Head of caudate nucleus (tissue), 42 donors: ENCODE data around the gene ASTN2.
A peak's percentile ranks its signal among the peaks of the same experiment; 100 is the strongest.

ENCODE experiments used
- DNase-seq, 42 donors: peaks; one replicate each; pipeline versions ENCODE4 v3.0.0 to v3.0.0-alpha.2; 2020 to 2021; ENCODE audit warnings: mixed read lengths in 7 of 42
- intact Hi-C: fragments of 100-400 bp; cut with DNase I; formaldehyde crosslinking; loops from one replicate; pipeline ENCODE4 v1.15.0; 2022

The ASTN2 gene

DNA sequence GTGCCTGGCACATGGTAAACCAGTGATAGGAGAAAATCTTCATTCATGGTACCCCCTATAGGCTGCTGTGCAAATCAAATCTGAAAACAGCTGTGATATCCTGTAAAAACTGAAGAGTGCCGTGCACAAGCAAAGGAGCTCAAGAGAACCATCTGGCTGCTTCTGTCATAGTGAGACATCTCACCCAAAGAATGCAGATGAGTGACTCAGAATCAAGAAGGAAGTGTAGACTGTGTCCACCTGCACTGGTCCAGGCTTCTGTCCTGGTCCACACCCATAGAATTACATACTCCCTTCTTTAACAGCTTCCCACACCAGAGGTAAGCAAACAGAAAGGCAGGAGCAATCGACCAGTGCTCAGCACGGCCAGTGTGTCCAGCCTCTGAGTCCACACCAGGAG is 195.9 kb downstream of the ASTN2 start:
- intact Hi-C loops: no loop called here

GRCh38 chr9:117214416-117214815 is 200.4 kb downstream of the ASTN2 start:
- intact Hi-C loops: no loop called here
- DNase-seq: no peak

More for the DNA sequence above, 195.9 kb downstream of the ASTN2 start:
- no peak for DNase-seq

- no peak for DNase-seq
- intact Hi-C loops: no loop called here
Observed at GRCh38 chr9:117211280-117211679, 203.6 kb downstream of the ASTN2 start.

DNA sequence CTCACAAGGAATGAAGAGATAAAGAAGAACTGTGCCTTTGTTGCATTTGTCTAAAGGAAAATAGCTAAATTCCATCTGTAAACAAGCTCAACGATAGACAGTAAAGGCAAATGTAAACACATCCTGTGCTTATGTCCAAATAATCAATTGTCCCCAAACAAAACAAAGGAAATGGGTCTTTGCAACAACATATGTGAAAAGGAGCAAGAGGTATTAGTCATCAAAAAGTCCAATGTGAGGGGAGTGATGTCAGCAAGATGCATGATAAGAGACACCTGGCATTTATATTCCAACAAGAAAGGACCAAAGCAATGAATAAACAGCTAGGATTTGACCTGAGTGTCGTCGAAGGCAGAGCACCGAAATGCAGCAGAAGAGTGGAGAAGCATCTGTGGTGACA is 209.1 kb downstream of the ASTN2 start:
- no peak for DNase-seq
- intact Hi-C loops: no loop called here

- intact Hi-C loops: no loop called here
- DNase-seq: no peak
Observed at GRCh38 chr9:117204971-117205370, 209.9 kb downstream of the ASTN2 start.

DNA sequence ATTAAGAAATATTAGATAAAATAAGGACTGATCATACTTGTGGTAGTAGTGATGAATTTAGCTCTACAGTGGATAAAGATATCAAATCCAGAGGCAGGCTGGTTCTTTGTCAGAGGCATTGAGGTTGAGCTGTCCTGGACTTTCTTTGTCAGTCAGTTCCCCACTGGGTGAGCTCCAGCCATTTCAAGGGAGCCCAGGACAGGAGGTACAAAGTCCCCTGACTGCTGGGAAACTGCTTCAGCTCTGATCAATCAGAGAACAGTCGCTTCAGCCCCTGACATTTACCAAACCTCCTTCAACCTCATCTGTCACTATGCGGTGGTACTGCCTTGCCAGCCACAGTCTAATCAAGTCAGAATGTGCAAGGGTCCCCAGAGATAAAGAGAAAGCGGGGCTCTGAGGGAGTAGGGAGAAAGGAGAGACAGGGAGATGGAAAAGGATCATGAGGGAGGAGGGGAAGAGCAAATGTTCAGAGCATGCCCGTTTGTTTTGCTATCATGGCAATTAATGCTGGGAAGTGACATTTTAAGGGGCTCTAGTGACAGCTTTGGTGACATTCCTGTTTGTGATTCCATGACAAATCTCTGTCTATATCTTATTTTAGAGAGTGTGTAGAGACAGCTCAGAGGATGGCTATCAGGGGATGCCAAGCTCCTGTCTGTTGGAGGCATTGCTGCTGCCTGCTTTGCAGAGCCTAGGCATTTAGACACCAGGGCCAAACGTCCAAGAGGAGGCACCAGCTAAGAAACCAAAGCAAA is 223.2 kb downstream of the ASTN2 start:
- intact Hi-C loops: no loop called here
- DNase-seq: peak in 6 of 42 donors; percentile 8 to 56 (median 32)

- intact Hi-C loops: no loop called here
Observed at GRCh38 chr9:117189121-117189520, 225.7 kb downstream of the ASTN2 start.

DNA sequence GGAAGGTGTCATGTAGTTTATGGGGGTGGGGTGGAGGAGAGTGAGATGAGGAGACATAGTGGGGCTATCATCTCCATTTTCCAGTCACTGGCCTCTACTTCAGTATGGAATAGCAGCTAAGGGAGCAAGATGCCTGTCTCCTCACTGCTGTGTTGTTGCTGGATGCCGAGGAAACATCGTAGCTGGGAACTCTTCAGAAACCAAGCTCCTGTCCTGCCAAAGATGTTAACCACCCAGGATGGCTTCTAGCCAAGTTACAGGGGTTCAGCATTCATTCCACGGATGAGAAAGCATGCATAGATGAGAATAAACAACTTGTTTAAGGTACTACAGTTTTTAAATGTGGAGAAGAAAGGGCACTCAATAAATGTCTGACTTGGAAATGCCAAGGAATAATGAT is 226.5 kb downstream of the ASTN2 start:
- DNase-seq: no peak
- intact Hi-C loops: no loop called here

More at GRCh38 chr9:117189121-117189520, 225.7 kb downstream of the ASTN2 start:
- DNase-seq: no peak

DNA sequence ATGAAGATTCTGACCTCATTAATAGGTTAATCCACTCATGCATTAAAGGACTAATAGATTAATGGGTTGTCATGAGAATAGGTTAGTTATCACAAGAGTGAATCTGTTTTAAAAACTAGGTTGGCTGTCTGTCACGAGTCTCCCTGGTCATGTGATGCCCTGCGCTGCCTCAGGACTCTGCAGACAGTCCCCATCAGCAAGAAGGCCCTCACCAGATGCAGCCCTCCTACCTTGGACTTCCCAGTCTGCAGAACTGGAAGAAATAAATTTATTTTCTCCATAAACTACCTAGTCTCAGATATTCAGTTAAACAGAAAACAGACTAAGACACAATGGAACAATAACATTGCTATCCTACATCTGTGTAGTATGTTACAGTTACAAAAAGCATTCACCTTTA is 227.4 kb downstream of the ASTN2 start:
- no peak for DNase-seq
- intact Hi-C loops: no loop called here

- intact Hi-C loops: no loop called here
- no peak for DNase-seq
Observed at GRCh38 chr9:117184173-117184572, 230.7 kb downstream of the ASTN2 start.

DNA sequence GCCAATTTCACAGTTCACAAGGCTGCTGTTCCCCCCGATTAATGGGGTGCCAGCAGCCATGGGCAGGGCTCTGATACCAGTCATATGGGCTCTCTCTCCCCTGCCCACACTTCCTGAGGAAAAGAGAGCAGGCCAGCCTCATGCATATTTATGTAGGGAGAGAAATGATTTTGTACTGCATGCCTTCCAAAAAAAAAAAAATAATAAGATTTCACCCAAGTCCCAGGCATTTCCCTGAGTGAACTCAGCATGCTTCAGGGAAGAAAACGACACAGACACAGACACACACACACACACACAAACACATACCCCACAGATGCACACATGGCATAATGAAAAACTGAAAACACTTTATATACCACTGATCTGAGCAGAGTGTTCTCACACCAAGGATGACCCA is 232.8 kb downstream of the ASTN2 start:
- intact Hi-C loops: no loop called here

GRCh38 chr9:117180896-117181445 is 233.9 kb downstream of the ASTN2 start:
- intact Hi-C loops: no loop called here

More for the DNA sequence above, 232.8 kb downstream of the ASTN2 start:
- no peak for DNase-seq

DNA sequence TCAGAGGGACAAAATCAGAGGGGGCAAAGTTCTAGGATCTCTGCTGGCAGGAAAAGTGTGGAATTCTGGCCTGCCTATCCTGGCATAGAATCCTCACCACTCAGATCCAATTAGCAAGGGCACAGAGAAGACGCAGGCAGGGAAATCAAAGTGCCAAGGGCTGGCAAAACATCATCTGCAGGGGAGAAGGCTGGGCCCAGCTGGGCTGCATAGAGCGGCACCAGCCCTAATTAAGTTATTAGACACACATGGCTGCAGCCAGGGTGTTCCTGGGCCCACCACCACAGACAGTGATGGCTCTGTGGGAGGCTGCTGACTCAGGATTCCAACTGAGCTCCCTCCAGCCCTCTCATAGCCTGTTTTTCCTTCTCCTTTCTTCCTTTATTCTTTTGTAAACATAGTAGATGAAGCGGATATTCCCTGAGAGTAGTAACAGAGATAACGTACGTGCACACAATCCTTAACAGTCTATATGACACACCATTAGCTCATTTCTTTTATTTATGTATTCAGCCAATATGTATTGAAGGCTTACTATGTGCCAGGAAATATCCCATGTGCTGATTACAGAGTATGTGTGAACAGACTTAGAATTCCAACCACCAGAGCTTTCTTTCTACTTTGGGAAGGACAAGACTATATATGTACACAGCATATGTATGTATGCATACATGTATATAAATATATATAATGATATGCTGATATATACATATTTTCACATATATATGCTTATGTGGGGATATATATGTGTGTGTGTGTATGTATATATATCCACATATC is 236.1 kb downstream of the ASTN2 start:
- intact Hi-C loops: no loop called here
- peak in 39 of 42 donors; percentile 5 to 67 (median 38) for DNase-seq

More at GRCh38 chr9:117180896-117181445, 233.9 kb downstream of the ASTN2 start:
- no peak for DNase-seq

- intact Hi-C loops: no loop called here
- no peak for DNase-seq
Observed at GRCh38 chr9:117170567-117170966, 244.3 kb downstream of the ASTN2 start.

DNA sequence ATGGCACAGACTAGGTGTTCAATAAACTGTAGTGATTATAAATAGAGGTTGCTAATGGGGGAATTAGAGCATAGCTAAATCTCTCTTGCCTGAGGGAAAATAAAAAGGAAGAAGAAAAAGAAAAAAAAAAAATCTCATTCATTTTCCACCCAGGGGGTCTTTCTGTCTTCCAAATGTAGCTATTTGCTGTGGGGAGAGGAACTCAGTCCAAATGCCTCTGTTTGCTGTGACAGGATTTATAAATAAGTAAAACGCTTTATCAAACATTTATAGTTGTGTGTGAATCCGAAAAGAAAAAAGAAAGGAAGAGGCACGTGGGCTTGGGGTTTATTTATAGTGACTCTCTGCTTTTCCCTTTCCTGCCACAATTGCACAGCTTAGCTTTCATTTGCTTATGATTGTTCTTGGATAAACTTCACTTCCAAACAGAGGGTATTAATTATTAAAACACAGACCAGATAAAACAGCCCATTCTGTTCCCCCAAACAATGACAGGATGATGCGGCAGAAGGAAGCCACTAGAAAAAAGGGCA is 245.7 kb downstream of the ASTN2 start:
- DNase-seq: no peak
- intact Hi-C loops: no loop called here

GRCh38 chr9:117164512-117164911 is 250.3 kb downstream of the ASTN2 start:
- intact Hi-C loops: no loop called here
- DNase-seq: no peak

DNA sequence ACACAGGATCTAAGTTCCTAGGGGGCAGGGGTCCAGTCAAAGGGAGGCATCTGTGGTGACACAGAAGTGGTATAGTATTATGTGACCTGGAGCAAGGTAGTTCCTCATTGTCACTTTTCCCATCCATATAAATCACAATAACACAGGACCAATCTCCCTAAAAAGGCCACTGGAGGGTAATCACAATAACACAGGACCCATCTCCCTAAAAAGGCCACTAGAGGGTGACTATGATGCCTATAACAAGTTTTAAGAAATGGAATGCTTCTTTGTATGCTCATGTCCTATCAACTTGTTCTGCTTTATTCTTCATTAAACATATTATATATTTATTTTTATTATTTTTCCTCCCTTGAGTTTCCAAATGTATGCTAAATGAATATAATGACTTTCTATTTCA is 254.6 kb downstream of the ASTN2 start:
- DNase-seq: no peak
- intact Hi-C loops: no loop called here

- DNase-seq: no peak
- intact Hi-C loops: no loop called here
Observed at GRCh38 chr9:117156771-117157535, 257.9 kb downstream of the ASTN2 start.

- intact Hi-C loops: no loop called here
- DNase-seq: no peak
Observed at GRCh38 chr9:117156144-117156688, 258.6 kb downstream of the ASTN2 start.
